ENCODE data around the gene AK4.
"Not testable (repeated sequence)": the region's sequence is repeated elsewhere in the genome, so short reads cannot be mapped to it uniquely, and the experiment has no call there.

AK4 gene

DNA sequence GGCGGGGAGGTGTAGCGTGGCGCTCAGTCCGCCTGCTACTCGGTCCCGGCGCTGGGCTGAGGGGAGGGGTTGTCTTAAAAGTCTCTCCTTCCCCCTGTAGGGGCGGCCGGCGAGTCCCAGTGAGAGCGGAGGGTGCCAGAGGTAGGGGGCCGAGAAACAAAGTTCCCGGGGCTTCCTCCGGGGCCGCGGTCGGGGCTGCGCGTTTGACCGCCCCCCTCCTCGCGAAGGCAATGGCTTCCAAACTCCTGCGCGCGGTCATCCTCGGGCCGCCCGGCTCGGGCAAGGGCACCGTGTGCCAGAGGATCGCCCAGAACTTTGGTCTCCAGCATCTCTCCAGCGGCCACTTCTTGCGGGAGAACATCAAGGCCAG is at the start of gene AK4:
TSS of gene AK4 (plus strand) at position 26 of the 370 bp plus-strand sequence. CDS start at position 231, 205 bp downstream.
- DNase-seq: not testable (repeated sequence)

DNA sequence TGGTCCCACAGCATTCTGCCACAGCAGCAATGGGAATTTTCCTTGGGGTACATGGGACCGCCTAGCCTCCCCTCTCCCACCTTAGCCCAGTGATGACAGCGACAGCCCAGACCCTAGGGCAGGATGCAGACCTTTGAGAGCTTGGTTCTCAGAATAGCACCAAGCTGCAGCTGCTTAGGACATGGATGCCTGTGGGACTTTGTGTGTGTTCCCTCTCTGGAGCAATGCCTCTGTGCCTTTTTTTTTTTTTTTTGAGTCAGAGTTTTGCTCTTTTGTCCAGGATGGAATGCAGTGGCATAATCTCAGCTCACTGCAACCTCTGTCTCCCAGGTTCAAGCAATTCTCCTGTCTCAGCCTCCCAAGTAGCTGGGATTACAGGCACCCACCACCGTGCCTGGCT is 44.2 kb upstream of the AK4 start:
- no peak for DNase-seq

- no peak for DNase-seq
Measured at GRCh38 chr1:65104854-65105534, 43.0 kb upstream of the AK4 start.

DNA sequence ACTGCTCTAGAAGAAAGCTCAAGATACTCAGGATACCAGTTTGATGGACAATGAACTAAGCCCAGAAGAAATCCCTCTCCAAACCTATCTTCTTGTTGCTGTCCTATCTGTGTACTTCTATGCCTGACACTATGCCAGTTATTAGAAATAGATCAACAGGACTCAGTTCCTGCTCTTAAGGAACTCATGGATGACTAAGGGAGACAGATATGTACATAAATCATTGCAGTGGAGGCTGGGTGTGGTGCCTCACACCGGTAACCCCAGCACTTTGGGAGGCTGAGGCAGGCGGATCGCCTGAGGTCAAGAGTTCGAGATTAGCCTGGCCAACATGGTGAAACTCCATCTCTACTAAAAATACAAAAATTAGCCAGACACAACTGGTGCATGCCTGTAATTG is 42.4 kb upstream of the AK4 start:
- DNase-seq: no peak

DNA sequence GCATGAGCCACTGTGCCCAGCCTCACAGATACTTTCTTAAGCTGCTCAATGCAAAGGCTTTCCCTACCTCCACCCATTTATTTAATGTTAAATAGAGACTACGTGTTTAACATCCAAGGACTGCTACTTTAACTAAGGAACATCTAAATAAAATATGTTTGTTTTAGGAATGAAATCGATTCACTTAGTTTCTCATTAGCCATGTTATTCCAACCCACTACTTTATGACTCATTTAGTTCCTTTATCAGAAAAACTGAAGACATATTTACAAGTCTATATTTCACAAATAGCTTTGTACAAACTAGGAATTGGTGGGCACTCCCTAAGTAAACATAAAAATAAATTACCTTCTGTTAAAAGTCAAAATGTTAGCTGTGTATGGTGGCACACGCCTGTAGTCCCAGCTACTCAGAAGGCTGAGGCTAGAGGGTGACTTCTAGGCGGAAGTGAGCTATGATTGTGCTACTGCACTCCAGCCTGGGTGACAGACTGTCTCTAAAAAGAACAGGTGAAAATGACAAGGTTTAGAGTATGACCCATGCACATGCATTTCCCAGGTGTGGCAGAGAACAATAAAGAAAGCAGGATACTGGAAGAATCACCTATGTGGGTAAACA is 39.9 kb upstream of the AK4 start:
- DNase-seq: no peak

DNA sequence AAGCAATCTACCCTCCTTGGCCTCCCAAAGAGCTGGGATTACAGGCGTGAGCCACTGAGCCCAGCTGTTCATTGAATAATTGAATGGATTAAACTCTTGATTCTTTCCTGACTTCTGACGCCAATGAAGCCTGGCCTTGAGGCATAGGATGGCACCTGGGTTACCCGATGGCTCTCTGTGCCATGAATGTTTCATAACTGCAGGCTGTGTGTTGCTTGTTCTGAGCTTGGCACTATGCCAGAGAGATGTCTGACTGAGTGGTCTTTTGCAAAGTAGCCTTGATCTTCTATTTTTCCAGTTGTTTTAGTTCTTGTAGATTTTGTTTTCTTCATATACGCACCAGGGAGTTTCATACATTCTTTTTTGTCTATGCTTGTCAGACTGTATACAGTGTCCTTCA is 38.5 kb upstream of the AK4 start:
- DNase-seq: no peak

DNA sequence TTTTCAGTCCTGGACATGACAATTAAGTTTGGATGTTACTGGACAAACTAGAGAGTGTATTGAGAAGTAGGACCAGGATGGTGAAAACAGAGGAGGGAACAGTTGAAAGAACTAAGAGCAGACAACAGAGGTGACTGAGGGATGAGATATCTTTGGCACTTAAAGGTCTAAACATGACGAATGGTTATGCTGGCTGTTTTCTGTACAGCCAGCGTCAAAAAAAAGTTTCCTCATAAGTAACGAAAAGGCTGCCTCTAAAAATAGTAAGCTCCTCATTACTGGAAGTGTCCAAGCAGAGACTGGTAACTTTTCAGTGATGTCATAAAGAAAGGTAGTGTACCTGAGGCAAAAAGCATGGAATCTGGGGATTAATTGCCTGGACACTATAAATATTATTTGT is 35.2 kb upstream of the AK4 start:
- no peak for DNase-seq

- no peak for DNase-seq
Measured at GRCh38 chr1:65113298-65113697, 34.7 kb upstream of the AK4 start.

DNA sequence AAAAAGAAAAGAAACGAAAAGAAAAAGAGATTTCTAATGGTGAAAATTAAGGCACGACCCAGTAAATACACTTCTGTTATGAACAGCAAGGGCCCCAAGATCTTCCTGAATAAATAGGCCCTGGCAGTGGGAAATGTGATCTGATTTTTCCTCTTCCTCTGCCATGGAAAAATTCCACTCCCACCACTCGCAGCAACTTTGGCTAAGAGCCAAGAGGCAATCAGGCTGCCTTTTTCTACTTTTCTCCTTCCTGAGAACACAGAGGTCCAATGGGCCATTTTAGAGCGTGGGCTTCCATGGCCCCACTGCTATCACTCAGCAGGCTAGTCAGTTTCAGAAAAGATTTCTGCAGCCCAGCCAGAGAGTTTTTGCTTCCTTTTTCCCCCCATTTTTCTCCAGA is 33.7 kb upstream of the AK4 start:
- DNase-seq: no peak

DNA sequence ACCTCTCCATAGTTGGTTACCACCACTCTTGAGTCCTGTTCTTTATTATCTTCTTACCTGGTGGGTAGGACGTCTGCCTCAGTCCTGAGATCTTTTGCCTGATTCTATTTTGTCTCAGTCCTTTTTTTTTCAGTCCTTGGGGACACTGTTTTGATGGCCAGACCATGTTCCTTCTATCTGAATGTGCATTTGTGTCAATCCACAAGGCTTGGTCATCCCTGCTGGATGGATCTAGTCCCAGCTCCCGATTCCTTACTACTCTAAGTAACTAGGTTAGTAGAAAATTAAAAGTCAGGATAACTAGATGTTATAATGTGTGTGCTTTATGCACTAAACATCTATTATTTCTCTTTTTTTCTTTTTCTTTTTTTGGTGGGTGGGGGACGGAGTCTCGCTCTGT is 28.1 kb upstream of the AK4 start:
- no peak for DNase-seq

DNA sequence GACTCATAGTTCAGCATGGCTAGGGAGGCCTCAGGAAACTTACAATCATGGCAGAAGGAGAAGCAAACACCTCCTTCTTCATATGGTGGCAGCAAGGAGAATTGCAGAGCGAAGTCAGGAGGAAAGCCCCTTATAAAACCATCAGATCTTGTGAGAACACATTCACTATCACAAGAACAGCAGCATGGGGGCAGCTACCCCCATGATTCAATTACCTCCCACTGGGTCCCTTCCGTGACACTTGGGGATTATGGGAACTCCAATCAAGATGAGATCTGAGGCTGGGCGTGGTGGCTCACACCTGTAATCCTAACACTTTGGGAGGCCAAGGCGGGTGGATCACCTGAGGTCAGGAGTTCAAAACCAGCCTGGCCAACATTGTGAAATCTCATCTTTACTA is 18.9 kb upstream of the AK4 start:
- DNase-seq: not testable (repeated sequence)

DNA sequence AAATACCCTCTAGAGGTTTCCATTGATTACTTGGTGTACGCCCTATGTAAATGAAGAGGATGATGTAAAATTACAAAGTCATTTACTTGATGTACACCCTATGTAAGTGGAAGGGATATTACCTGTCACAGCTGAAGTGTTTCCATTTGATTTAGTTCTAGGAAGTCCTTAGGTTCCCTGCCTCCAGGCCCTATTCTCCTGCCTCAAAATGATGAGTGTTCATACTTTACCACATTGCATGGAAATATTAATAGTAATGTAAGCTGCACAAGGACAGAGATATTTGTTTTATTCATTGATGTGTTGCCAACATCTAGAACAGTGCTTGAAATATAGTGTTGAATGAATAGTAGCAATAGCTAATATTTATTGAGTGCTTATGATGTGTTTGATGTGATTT is 9.5 kb upstream of the AK4 start:
- DNase-seq: no peak

DNA sequence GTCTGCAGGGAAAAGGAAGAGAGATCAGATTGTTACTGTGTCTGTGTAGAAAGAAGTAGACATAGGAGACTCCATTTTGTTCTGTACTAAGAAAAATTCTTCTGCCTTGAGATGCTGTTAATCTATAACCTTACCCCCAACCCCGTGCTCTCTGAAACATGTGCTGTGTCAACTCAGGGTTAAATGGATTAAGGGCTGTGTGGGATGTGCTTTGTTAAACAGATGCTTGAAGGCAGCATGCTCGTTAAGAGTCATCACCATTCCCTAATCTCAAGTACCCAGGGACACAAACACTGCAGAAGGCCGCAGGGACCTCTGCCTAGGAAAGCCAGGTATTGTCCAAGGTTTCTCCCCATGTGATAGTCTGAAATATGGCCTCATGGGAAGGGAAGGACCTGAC is 8.2 kb upstream of the AK4 start:
- DNase-seq: not testable (repeated sequence)

GRCh38 chr1:65141394-65141793 is 6.6 kb upstream of the AK4 start:
- DNase-seq: no peak

DNA sequence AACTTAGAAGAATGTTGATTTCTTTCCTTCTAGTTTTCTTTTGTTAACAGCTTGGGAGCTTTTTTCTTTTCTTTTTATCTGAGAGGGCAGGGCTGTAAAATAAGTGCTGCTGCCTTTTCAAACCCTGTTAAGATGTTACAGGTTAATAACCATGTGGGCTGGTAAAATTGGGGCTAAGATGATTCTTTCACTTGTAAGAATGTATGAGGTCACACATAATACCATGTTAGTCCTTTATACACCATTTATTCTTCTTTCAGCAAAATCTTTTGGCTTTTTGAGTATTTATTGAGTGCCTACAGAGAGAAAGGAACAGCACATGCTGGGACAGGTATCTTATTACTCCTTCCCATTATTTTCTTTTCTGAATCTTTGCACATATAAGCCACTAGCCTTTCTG is 6.1 kb upstream of the AK4 start:
- DNase-seq: no peak

DNA sequence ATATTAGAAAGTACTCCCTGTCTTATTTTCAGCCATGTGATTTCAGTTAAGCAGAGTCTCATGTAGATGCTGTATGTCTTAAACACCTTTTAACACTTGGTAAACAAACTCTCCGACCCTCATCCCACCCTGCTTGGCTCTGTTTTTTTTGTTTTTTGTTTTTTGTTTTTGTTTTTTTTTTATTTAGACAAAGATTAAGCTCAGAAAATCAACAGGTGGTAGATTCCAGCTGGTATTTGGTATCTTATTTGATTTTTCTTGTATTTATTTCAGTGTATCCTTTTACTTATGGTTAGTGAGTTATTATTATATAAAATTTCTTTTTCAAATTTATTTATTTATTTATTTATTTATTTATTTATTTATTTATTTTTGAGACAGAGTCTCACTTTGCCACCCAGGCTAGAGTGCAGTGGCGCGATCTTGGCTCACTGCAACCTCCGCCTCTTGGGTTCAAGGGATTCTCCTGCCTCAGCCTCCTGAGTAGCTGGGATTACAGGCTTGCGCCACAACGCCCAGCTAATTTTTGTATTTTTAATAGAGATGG is 4.8 kb upstream of the AK4 start:
- not testable (repeated sequence) for DNase-seq

DNA sequence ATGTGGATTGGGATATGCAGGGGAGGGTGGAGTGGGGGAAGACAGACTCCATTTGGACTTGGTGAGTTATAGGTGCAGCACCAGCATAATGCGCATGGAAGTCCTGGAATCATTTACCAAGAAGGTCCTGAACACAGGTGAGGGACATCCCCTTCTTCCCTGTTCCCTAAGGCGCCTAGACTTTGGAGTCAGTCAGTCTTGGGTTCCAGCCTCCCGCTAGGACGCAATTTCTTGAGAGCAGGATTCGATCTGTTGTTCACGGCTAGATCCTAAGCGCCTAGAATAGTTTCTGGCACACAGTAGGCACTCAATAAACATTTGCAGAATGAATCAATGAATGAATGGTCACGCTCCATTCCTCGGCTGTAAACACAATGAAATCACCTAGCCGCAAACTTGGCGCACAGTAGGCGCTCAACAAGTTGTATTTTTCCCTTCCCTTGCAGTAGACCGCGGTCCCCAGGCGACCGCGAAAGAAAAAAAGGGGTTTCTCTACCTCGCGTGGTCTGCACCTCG is 1.0 kb upstream of the AK4 start:
- DNase-seq: no peak

GRCh38 chr1:65147424-65148177 is 402 bp upstream of the AK4 start:
- DNase-seq: no peak

DNA sequence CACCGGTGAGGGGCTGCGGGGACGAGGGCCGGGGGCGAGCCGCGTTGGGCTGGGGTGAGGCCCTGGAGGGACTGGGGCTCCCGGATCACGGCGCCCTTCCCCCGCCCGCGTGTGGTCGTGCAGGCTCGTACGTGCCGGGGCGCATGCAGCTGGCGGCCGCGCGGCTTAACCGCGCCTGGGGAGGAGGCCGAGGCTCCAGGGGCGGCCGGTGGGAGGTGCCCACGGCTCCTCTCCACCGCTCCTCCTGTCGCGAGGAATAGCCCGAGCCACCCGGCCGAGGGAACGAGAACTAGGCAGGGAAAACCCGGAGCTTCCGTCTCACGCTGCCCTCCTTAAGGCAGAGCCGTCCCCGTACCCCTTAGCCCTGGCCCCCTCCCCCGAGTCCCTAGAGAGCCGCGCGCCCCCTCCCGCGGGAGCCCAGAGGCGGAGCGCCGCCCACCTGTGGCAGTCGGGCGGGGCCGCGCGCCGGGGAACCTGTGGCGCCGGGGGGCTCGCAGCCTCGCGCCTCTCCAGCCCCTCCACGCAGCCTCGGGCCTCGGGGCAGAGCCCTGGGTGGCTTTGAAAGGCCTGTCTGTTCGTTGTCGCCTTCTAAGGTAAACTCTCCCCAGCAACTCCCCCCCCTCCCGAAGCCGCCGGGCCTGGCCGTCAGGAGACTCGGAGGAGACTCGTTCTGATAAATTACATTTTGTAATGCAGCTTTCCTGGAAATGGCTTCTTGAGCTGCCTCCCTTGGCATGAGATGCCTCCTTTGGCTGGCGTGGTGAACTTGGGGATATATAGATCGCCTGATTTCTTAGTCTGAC is 746 bp downstream of the AK4 start:
- DNase-seq: no peak

- no peak for DNase-seq
Measured at GRCh38 chr1:65149351-65150107, 1.5 kb downstream of the AK4 start.

DNA sequence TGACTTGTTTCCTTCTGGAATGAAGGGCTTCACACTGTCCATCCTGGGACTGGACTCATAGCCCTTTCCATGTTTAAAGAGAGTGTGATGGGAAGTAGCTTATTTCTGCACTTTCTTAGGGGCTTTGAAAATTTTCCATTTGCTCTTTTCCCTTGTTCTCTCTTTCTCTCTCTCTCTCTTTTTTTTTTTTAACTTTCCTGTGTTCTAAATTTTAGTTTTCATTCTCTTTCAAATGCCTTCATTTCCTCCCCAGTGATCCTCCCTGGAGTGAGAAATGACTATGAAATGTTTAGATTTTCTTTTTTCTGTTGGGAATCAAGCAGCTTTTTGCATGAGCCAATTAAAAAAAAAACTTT is 2.1 kb downstream of the AK4 start:
- no peak for DNase-seq

DNA sequence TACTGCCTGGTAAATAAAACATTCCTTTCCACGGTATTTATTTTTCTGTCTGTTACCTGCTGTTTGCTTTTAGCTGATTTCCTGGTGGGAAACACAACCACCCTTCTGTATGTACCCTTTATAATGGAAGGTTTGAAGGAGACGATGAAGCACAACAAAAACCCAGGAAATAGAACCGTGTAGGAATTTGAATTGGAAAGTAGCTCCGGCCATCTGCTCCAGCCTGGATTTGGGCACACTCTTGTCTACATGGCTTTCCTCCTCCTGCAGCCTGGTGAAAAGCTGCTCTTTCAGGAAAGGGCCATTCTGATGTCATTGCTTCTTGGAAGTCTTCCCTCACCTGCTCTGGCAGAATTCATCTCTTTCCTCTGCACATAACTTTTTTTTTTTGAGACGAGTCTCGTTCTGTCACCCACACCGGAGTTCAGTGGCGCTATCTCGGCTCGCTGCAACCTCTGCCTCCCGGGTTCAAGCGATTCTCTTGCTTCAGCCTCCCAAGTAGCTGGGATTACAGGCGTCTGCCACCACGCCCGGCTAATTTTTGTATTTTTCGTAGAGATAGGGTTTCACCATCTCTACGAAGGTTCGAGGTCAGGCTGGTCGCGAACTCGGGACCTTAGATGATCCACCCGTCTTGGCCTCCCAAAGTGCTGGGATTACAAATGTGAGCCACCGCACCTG is 2.7 kb downstream of the AK4 start:
- no peak for DNase-seq
